Measurements from ENCODE around the gene CEP97.
A peak's percentile ranks its signal among the peaks of the same experiment; 100 is the strongest.

The CEP97 gene

DNA sequence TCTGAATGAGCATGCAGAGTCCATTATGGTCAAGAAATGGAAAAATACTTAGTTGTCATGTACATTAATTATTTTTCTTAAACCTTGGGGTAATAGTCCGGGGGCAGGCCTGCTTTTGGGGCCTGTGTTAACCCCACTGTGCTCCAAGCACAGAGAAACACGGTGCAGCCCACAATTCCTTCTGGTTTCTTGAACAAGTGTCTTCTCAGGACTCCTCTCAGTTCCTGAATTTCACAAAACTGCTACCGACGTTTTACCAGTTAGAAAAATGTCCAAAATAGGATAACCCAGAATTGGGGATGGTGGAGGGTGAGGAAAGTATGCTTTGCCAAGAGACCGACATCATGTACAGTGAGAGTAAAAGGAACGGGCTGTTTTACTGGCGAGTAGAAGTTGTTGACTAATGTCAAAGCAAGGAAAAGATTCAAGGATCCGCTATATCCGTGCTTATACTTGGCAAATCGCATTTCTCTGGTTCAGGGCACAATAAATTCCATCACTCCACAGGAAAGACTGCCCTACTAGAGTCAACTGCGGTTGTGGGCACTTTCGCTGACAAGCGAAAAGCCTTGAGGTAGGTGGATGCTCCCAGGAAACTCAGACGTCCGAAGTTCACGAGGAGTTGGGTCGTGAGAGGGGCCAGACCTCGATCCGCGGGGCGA is 54.1 kb downstream of the CEP97 start:
- TF ChIP-seq, protein P1, sequence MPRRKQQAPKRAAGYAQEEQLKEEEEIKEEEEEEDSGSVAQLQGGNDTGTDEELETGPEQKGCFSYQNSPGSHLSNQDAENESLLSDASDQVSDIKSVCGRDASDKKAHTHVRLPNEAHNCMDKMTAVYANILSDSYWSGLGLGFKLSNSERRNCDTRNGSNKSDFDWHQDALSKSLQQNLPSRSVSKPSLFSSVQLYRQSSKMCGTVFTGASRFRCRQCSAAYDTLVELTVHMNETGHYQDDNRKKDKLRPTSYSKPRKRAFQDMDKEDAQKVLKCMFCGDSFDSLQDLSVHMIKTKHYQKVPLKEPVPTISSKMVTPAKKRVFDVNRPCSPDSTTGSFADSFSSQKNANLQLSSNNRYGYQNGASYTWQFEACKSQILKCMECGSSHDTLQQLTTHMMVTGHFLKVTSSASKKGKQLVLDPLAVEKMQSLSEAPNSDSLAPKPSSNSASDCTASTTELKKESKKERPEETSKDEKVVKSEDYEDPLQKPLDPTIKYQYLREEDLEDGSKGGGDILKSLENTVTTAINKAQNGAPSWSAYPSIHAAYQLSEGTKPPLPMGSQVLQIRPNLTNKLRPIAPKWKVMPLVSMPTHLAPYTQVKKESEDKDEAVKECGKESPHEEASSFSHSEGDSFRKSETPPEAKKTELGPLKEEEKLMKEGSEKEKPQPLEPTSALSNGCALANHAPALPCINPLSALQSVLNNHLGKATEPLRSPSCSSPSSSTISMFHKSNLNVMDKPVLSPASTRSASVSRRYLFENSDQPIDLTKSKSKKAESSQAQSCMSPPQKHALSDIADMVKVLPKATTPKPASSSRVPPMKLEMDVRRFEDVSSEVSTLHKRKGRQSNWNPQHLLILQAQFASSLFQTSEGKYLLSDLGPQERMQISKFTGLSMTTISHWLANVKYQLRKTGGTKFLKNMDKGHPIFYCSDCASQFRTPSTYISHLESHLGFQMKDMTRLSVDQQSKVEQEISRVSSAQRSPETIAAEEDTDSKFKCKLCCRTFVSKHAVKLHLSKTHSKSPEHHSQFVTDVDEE (CRISPR knock-in tag; IDR thresholded peaks at IDR 0.05) = peak; percentile 61; the same call in 1 of the 2 replicates
- no peak for TF ChIP-seq ZC3H10 (CRISPR knock-in tag; IDR thresholded peaks at IDR 0.05)
- peak; percentile 4 for ATAC-seq

DNA sequence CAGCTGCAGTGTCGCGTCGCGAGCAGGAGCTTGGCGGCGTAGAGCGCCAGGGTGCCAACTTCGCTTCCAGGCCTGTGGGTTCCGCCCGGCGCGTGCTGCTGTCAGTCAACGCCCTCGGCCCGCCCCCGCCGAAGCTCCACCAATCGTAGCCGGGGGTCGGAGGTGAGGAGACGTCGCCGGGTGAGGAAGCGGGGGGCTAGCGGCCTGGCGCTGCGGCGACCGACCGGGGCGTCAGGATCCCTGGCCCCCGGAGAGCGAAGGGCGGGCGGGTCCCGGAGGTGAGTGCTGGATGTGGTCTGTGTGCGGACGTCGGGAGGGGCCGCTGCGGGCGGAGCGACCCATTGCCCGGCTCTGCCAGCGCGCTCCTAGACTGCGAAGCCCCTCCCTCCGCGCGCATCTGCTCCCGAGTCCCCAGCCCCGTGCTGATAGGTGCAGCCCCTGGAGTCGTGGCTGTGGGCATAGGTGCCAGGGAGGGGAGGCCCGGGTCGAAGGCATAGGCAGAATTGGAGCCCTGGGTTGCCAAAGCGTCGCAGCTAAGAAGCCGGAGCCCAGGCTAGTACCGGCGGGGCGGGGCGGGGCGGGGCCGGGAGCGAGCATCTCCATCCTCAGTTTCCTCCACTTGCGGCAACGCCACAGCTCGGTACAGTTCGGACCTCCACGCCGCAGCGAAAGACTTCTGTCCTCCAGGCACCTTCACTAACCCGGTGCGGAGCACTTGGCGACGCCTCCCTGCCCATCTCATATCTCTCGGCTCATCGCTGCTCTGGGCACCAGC is 54.8 kb downstream of the CEP97 start, which contains the start of gene NXPE3:
NXPE3 (plus strand) TSS at position 165 of the 775 bp plus-strand sequence. CDS start 6,386 bp downstream, outside the sequence.
- no peak for TF ChIP-seq BACH2 (CRISPR knock-in tag; IDR thresholded peaks at IDR 0.05; ENCODE audit: borderline replicate concordance)
- TF ChIP-seq CSDC2 (CRISPR knock-in tag; IDR thresholded peaks at IDR 0.05) = no peak
- TF ChIP-seq OSR1 (CRISPR knock-in tag; IDR thresholded peaks at IDR 0.05) = no peak
- TF ChIP-seq ARNTL (CRISPR knock-in tag; IDR thresholded peaks at IDR 0.05; ENCODE audit: borderline replicate concordance, low read depth) = no peak
- no peak for TF ChIP-seq ZNF565 (CRISPR knock-in tag; conservative IDR thresholded peaks at IDR 0.05; ENCODE audit: low read depth)
- TF ChIP-seq, protein P2, sequence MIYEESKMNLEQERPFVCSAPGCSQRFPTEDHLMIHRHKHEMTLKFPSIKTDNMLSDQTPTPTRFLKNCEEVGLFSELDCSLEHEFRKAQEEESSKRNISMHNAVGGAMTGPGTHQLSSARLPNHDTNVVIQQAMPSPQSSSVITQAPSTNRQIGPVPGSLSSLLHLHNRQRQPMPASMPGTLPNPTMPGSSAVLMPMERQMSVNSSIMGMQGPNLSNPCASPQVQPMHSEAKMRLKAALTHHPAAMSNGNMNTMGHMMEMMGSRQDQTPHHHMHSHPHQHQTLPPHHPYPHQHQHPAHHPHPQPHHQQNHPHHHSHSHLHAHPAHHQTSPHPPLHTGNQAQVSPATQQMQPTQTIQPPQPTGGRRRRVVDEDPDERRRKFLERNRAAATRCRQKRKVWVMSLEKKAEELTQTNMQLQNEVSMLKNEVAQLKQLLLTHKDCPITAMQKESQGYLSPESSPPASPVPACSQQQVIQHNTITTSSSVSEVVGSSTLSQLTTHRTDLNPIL (CRISPR knock-in tag; IDR thresholded peaks at IDR 0.05; ENCODE audit: low read depth) = no peak
- TF ChIP-seq, protein P3, sequence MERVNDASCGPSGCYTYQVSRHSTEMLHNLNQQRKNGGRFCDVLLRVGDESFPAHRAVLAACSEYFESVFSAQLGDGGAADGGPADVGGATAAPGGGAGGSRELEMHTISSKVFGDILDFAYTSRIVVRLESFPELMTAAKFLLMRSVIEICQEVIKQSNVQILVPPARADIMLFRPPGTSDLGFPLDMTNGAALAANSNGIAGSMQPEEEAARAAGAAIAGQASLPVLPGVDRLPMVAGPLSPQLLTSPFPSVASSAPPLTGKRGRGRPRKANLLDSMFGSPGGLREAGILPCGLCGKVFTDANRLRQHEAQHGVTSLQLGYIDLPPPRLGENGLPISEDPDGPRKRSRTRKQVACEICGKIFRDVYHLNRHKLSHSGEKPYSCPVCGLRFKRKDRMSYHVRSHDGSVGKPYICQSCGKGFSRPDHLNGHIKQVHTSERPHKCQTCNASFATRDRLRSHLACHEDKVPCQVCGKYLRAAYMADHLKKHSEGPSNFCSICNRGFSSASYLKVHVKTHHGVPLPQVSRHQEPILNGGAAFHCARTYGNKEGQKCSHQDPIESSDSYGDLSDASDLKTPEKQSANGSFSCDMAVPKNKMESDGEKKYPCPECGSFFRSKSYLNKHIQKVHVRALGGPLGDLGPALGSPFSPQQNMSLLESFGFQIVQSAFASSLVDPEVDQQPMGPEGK (CRISPR knock-in tag; IDR thresholded peaks at IDR 0.05; ENCODE audit: borderline replicate concordance) = no peak
- no peak for TF ChIP-seq ZFP3 (CRISPR knock-in tag; IDR thresholded peaks at IDR 0.05)
- TF ChIP-seq ZC3H10 (CRISPR knock-in tag; IDR thresholded peaks at IDR 0.05) = no peak
- TF ChIP-seq PPARA (CRISPR knock-in tag; IDR thresholded peaks at IDR 0.05; ENCODE audit: borderline replicate concordance) = no peak
- no peak for TF ChIP-seq RARB (CRISPR knock-in tag; IDR thresholded peaks at IDR 0.05)
- TF ChIP-seq, protein P4, sequence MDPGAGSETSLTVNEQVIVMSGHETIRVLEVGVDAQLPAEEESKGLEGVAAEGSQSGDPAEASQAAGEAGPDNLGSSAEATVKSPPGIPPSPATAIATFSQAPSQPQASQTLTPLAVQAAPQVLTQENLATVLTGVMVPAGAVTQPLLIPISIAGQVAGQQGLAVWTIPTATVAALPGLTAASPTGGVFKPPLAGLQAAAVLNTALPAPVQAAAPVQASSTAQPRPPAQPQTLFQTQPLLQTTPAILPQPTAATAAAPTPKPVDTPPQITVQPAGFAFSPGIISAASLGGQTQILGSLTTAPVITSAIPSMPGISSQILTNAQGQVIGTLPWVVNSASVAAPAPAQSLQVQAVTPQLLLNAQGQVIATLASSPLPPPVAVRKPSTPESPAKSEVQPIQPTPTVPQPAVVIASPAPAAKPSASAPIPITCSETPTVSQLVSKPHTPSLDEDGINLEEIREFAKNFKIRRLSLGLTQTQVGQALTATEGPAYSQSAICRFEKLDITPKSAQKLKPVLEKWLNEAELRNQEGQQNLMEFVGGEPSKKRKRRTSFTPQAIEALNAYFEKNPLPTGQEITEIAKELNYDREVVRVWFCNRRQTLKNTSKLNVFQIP (CRISPR knock-in tag; IDR thresholded peaks at IDR 0.05; ENCODE audit: borderline replicate concordance, low read depth) = no peak
- TF ChIP-seq ZFP30 (CRISPR knock-in tag; IDR thresholded peaks at IDR 0.05) = no peak
- TF ChIP-seq, protein P5, sequence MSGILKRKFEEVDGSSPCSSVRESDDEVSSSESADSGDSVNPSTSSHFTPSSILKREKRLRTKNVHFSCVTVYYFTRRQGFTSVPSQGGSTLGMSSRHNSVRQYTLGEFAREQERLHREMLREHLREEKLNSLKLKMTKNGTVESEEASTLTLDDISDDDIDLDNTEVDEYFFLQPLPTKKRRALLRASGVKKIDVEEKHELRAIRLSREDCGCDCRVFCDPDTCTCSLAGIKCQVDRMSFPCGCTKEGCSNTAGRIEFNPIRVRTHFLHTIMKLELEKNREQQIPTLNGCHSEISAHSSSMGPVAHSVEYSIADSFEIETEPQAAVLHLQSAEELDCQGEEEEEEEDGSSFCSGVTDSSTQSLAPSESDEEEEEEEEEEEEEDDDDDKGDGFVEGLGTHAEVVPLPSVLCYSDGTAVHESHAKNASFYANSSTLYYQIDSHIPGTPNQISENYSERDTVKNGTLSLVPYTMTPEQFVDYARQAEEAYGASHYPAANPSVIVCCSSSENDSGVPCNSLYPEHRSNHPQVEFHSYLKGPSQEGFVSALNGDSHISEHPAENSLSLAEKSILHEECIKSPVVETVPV (CRISPR knock-in tag; IDR thresholded peaks at IDR 0.05) = no peak
- no peak for TF ChIP-seq ESRRG (CRISPR knock-in tag; IDR thresholded peaks at IDR 0.05)
- no peak for TF ChIP-seq SNAI2 (CRISPR knock-in tag; IDR thresholded peaks at IDR 0.05)
- no peak for TF ChIP-seq ZNF70 (CRISPR knock-in tag; IDR thresholded peaks at IDR 0.05)
- TF ChIP-seq ISL1 (CRISPR knock-in tag; IDR thresholded peaks at IDR 0.05) = no peak
- no peak for TF ChIP-seq TOX (CRISPR knock-in tag; IDR thresholded peaks at IDR 0.05; ENCODE audit: borderline replicate concordance)
- peak; percentile 91 for ATAC-seq
